ENCODE measurements around the gene MYH10.

MYH10 gene

DNA sequence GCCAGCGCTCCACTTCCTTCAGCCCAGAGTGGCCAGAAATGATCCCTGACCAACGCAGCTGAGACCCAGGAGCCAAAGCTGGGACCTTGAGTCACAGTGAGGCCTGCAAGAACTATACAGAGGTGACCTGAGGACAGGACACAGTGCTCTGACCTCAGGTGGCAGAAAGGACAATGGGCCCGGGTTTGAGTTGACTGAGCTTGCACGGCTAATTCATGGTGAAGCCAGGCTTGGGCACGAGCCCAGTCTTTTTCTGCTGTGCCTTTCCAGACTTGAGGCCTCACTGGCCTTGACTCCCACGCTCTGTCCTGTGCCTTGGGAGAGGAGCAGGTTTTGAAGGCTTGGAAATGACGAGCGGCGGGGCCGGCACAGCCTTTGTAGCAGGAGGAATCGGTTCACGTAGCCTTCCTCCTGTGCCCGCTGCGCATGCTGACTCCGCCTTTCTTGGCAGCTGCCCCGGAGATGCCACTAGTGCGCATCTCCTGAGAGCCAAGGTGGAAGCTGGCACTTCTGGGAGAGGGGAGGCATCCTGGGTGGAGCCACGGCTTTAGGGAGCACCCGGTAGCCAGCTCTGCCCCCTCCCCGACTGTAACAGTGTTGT, 160.0 kb downstream of the MYH10 start:
- ChIA-PET POLR2A (interaction anchor here (0.6 kb wide), 1 partner anchor 96 kb away, joined by 3 read pairs; no protein-coding TSS in a partner anchor), CTCF (no interaction called here)
- H3K36me3 ChIP-seq (ENCODE audit: control insufficient read depth in 2 of 2, insufficient read depth in 1 of 2, low read length in 2 of 2) = peaks cover 22 to 83% of the 10 kb centered on the region in 2 experiments
- no peak overlapping the region for H3K4me3 ChIP-seq (ENCODE audit: low read depth, low read length)
- H3K27ac ChIP-seq (ENCODE audit: extremely low read depth, low read depth, low read length) = no peak overlapping the region
- no peaks in the 10 kb centered on the region for H3K9me3 ChIP-seq (ENCODE audit: control insufficient read depth, insufficient read depth, low read depth, low read length)
- TF ChIP-seq ZNF658 (tag by site-specific recombination; IDR thresholded peaks at IDR 0.05) (no peak), SCRT1 (tag by site-specific recombination; IDR thresholded peaks at IDR 0.05; ENCODE audit: borderline replicate concordance) (no peak), ZNF24 (tag by site-specific recombination; IDR thresholded peaks at IDR 0.05) (no peak), ZBTB17 (tag by site-specific recombination; IDR thresholded peaks at IDR 0.05) (no peak), ZNF530 (tag by site-specific recombination; IDR thresholded peaks at IDR 0.05; ENCODE audit: low read depth) (no peak), ZBTB48 (tag by site-specific recombination; IDR thresholded peaks at IDR 0.05) (no peak), ZNF274 (IDR thresholded peaks at IDR 0.05; ENCODE audit: low read length) (no peak), ZNF274 (tag by site-specific recombination; IDR thresholded peaks at IDR 0.05; ENCODE audit: borderline replicate concordance) (no peak), ZNF473 (tag by site-specific recombination; IDR thresholded peaks at IDR 0.05) (no peak), ZFP41 (tag by site-specific recombination; IDR thresholded peaks at IDR 0.05; ENCODE audit: borderline replicate concordance) (no peak), ZNF248 (tag by site-specific recombination; IDR thresholded peaks at IDR 0.05) (no peak), KLF10 (tag by site-specific recombination; IDR thresholded peaks at IDR 0.05) (no peak), ZEB2 (tag by site-specific recombination; IDR thresholded peaks at IDR 0.05) (no peak), ZNF510 (tag by site-specific recombination; IDR thresholded peaks at IDR 0.05; ENCODE audit: insufficient replicate concordance) (no peak), ZXDB (tag by site-specific recombination; IDR thresholded peaks at IDR 0.05) (no peak), ZIC2 (tag by site-specific recombination; IDR thresholded peaks at IDR 0.05) (no peak)
- TF ChIP-seq, protein P1, sequence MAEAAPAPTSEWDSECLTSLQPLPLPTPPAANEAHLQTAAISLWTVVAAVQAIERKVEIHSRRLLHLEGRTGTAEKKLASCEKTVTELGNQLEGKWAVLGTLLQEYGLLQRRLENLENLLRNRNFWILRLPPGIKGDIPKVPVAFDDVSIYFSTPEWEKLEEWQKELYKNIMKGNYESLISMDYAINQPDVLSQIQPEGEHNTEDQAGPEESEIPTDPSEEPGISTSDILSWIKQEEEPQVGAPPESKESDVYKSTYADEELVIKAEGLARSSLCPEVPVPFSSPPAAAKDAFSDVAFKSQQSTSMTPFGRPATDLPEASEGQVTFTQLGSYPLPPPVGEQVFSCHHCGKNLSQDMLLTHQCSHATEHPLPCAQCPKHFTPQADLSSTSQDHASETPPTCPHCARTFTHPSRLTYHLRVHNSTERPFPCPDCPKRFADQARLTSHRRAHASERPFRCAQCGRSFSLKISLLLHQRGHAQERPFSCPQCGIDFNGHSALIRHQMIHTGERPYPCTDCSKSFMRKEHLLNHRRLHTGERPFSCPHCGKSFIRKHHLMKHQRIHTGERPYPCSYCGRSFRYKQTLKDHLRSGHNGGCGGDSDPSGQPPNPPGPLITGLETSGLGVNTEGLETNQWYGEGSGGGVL (tag by site-specific recombination; IDR thresholded peaks at IDR 0.05) = no peak
- H3K4me1 ChIP-seq (ENCODE audit: control insufficient read depth, insufficient read depth, low read length) = no peaks in the 10 kb centered on the region

DNA sequence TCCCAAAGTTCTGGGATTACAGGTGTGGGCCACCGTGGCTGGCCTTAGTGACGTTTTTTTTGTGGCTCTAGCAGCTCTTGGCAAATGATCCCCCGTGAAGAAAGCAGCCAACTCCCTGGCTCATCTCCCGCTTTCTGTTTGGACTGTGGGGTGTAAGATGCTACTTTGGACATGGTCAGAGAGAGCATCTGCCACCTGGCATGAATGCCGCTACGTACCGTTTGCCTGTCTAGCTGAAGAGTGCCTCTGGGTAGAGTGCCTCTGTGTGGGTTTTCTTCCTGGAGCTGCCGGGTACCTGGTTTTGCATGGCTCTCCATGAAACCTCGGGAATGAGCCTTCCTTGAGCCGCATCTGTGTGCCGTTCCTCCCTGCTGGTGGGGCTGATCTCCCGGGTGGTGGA, 160.6 kb downstream of the MYH10 start:
- ChIA-PET CTCF (no interaction called here), POLR2A (no interaction called here)
- TF ChIP-seq, protein P2, sequence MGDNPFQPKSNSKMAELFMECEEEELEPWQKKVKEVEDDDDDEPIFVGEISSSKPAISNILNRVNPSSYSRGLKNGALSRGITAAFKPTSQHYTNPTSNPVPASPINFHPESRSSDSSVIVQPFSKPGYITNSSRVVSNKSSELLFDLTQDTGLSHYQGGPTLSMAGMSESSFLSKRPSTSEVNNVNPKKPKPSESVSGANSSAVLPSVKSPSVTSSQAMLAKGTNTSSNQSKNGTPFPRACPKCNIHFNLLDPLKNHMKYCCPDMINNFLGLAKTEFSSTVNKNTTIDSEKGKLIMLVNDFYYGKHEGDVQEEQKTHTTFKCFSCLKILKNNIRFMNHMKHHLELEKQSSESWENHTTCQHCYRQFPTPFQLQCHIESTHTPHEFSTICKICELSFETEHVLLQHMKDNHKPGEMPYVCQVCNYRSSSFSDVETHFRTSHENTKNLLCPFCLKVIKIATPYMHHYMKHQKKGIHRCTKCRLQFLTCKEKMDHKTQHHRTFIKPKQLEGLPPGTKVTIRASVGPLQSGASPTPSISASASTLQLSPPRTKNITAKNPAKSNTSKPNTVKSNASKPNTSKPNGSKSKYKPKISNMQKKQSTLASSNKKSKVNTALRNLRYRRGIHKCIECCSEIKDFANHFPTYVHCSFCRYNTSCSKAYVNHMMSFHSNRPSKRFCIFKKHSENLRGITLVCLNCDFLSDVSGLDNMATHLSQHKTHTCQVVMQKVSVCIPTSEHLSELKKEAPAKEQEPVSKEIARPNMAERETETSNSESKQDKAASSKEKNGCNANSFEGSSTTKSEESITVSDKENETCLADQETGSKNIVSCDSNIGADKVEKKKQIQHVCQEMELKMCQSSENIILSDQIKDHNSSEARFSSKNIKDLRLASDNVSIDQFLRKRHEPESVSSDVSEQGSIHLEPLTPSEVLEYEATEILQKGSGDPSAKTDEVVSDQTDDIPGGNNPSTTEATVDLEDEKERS (tag by site-specific recombination; IDR thresholded peaks at IDR 0.05) = no peak
- TF ChIP-seq ZNF292 (tag by site-specific recombination; IDR thresholded peaks at IDR 0.05; ENCODE audit: borderline replicate concordance, low read depth) (no peak), HOXA7 (CRISPR knock-in tag; IDR thresholded peaks at IDR 0.05; ENCODE audit: borderline replicate concordance) (no peak), KLF8 (tag by site-specific recombination; IDR thresholded peaks at IDR 0.05) (no peak), KLF7 (tag by site-specific recombination; IDR thresholded peaks at IDR 0.05; ENCODE audit: borderline replicate concordance) (no peak), HOXC10 (CRISPR knock-in tag; IDR thresholded peaks at IDR 0.05) (no peak), ZFHX2 (tag by site-specific recombination; conservative IDR thresholded peaks at IDR 0.05) (no peak), ZNF302 (tag by site-specific recombination; IDR thresholded peaks at IDR 0.05; ENCODE audit: low read depth) (no peak), ZNF707 (tag by site-specific recombination; IDR thresholded peaks at IDR 0.05) (no peak), ZNF785 (tag by site-specific recombination; IDR thresholded peaks at IDR 0.05) (no peak), GFI1B (tag by site-specific recombination; IDR thresholded peaks at IDR 0.05) (no peak), ZNF501 (tag by site-specific recombination; IDR thresholded peaks at IDR 0.05) (no peak), ZBTB8A (tag by site-specific recombination; IDR thresholded peaks at IDR 0.05) (no peak), ZNF585B (tag by site-specific recombination; IDR thresholded peaks at IDR 0.05) (no peak), ZNF366 (tag by site-specific recombination; conservative IDR thresholded peaks at IDR 0.05) (no peak)
- Histone ChIP-seq H3K36me3 (ENCODE audit: control insufficient read depth in 2 of 2, insufficient read depth in 1 of 2, low read length in 2 of 2) (peaks cover 18 to 83% of the 10 kb centered on the region in 2 experiments), H3K4me1 (ENCODE audit: control insufficient read depth, insufficient read depth, low read length) (no peaks in the 10 kb centered on the region), H3K27ac (ENCODE audit: extremely low read depth, low read depth, low read length) (no peak overlapping the region), H3K4me3 (ENCODE audit: low read depth, low read length) (no peak overlapping the region), H3K9me3 (ENCODE audit: control insufficient read depth, insufficient read depth, low read depth, low read length) (no peaks in the 10 kb centered on the region)
